Astrocyte (in vitro differentiated cells and primary cell): Measurements from ENCODE around the gene RNF166. TPM values are rescaled to one million over a fixed set of nuclear protein-coding genes. Genes with fewer than 3 reads are reported as not detected.

Source experiments
- DNase-seq: peaks from one replicate; pipeline ENCODE4 v3.0.0-alpha.2; 2010; ENCODE audit warnings: low read depth
- FAIRE-seq: peaks from 2 replicates; lab custom pipeline; 2011; peaks lifted over from hg19 to GRCh38; lab: Jason Lieb, UNC
- H2AFZ ChIP-seq: 2 replicates; pipeline ENCODE4 v1.6.0; 2012; ENCODE audit warnings: low read depth, low read length, inconsistent platforms
- H3K27ac ChIP-seq: 2 replicates; pipeline ENCODE4 v1.5.1; 2011; ENCODE audit warnings: low read depth, low read length, inconsistent platforms
- H3K27me3 ChIP-seq: 2 replicates; pipeline ENCODE4 v1.6.0; 2011; ENCODE audit warnings: low read length, inconsistent platforms; ENCODE audit not compliant: insufficient read depth
- H3K36me3 ChIP-seq: 2 replicates; pipeline ENCODE4 v1.5.1; 2011; ENCODE audit warnings: low read length, inconsistent platforms; ENCODE audit not compliant: insufficient read depth
- H3K4me1 ChIP-seq: 2 replicates; pipeline ENCODE4 v1.5.1; 2011; ENCODE audit warnings: low read length, inconsistent platforms; ENCODE audit not compliant: insufficient read depth
- H3K4me2 ChIP-seq: 2 replicates; pipeline ENCODE4 v1.6.0; 2012; ENCODE audit warnings: low read length, inconsistent platforms
- H3K4me3 ChIP-seq: 2 replicates; pipeline ENCODE4 v1.5.1; 2011; ENCODE audit warnings: low read depth, mild to moderate bottlenecking, low read length, inconsistent platforms; ENCODE audit not compliant: insufficient read depth
- H3K79me2 ChIP-seq: 2 replicates; pipeline ENCODE4 v1.6.0; 2012; ENCODE audit warnings: mild to moderate bottlenecking, low read length, inconsistent platforms; ENCODE audit not compliant: insufficient read depth
- H3K9ac ChIP-seq: 2 replicates; pipeline ENCODE4 v1.6.0; 2012; ENCODE audit warnings: mild to moderate bottlenecking, low read length, inconsistent platforms
- H3K9me3 ChIP-seq: 2 replicates; pipeline ENCODE4 v1.5.1; 2012; ENCODE audit warnings: low read depth, mild to moderate bottlenecking, low read length, inconsistent platforms; ENCODE audit not compliant: insufficient read depth
- H4K20me1 ChIP-seq: 2 replicates; pipeline ENCODE4 v1.6.0; 2012; ENCODE audit warnings: low read length, inconsistent platforms; ENCODE audit not compliant: insufficient read depth
- H3K27ac Mint-ChIP-seq: one replicate; pipeline ENCODE4 v1.8.0; 2021; ENCODE audit warnings: mild to moderate bottlenecking, mixed read lengths; ENCODE audit not compliant: unreplicated experiment
- H3K27me3 Mint-ChIP-seq: one replicate; pipeline ENCODE4 v1.8.0; 2021; ENCODE audit warnings: low read depth, mixed read lengths; ENCODE audit not compliant: unreplicated experiment
- H3K36me3 Mint-ChIP-seq: one replicate; pipeline ENCODE4 v1.8.0; 2021; ENCODE audit warnings: low read depth, mixed read lengths; ENCODE audit not compliant: unreplicated experiment
- H3K4me1 Mint-ChIP-seq: one replicate; pipeline ENCODE4 v1.8.0; 2021; ENCODE audit warnings: low read depth, mixed read lengths; ENCODE audit not compliant: unreplicated experiment
- H3K4me3 Mint-ChIP-seq: one replicate; pipeline ENCODE4 v1.8.0; 2021; ENCODE audit warnings: mild to moderate bottlenecking, moderate library complexity, mixed read lengths; ENCODE audit not compliant: unreplicated experiment
- H3K9me3 Mint-ChIP-seq: one replicate; pipeline ENCODE4 v1.8.0; 2021; ENCODE audit warnings: mild to moderate bottlenecking, mixed read lengths; ENCODE audit not compliant: unreplicated experiment
- CTCF ChIP-seq: IDR thresholded peaks from 2 replicates; pipeline ENCODE4 v1.5.1; 2011; ENCODE audit warnings: low read depth, mild to moderate bottlenecking, inconsistent platforms, low read length, moderate library complexity; ENCODE audit not compliant: insufficient read depth
- EZH2 ChIP-seq: IDR thresholded peaks from 2 replicates; pipeline ENCODE4 v1.6.1; 2012; ENCODE audit warnings: mild to moderate bottlenecking, low read length, inconsistent platforms; ENCODE audit not compliant: insufficient read depth
- total RNA-seq: library from RNA; stranded (reverse); gene quantifications from 2 replicates; pipeline ENCODE4 v1.2.1, GENCODE V29; 2021

RNF166 gene
- total RNA-seq, 1 donor from 2014 or later = 15.4 TPM

DNA sequence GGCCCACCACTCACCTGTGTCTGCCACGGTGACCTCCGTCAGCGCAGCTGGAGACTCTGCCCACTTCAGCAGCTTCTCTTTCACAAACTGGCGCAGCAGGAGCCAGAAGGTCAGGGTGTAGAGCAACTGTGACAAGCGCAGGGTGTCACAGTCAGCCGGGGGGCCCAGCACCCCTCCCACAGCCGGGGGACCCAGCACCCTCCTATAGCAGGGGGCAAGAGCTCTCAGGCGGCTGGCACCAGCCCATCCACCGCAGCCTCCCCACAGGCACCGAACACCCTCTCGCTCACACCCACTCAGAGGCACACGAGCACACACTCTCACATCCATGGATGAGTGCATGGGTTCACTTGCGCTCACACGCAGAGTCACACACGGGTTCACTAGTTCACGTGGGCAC is 28.9 kb upstream of the RNF166 start:
- Mint-ChIP-seq H3K27me3 (no peaks in the 10 kb centered on the region), H3K4me1 (peaks cover 8% of the 10 kb centered on the region), H3K27ac (no peak overlapping the region), H3K4me3 (no peak overlapping the region), H3K9me3 (no peaks in the 10 kb centered on the region), H3K36me3 (peaks cover 3% of the 10 kb centered on the region)
- Histone ChIP-seq H3K9me3 (no peaks in the 10 kb centered on the region), H3K27me3 (no peaks in the 10 kb centered on the region), H3K36me3 (no peaks in the 10 kb centered on the region), H2AFZ (no peak overlapping the region), H3K79me2 (peaks cover 8% of the 10 kb centered on the region), H3K27ac (no peak overlapping the region), H3K9ac (no peak overlapping the region), H3K4me1 (peaks cover 12% of the 10 kb centered on the region), H3K4me3 (no peak overlapping the region), H4K20me1 (peaks cover 77% of the 10 kb centered on the region), H3K4me2 (no peak overlapping the region)
- no peak for TF ChIP-seq CTCF
- no peak for TF ChIP-seq EZH2
- FAIRE-seq (no peak), DNase-seq (no peak)

GRCh38 chr16:88734361-88734728 is 28.1 kb upstream of the RNF166 start:
- H3K27ac Mint-ChIP-seq = no peak overlapping the region

More at GRCh38 chr16:88734361-88734728, 28.1 kb upstream of the RNF166 start:
- TF ChIP-seq CTCF (no peak), EZH2 (no peak)
- no peak for FAIRE-seq
- H3K36me3 Mint-ChIP-seq = peaks cover 5% of the 10 kb centered on the region
- DNase-seq = no peak
- no peak overlapping the region for H3K4me2 ChIP-seq
- no peaks in the 10 kb centered on the region for H3K27me3 ChIP-seq
- no peaks in the 10 kb centered on the region for H3K9me3 ChIP-seq
- H3K79me2 ChIP-seq = peaks cover 11% of the 10 kb centered on the region
- no peak overlapping the region for H3K27ac ChIP-seq
- no peaks in the 10 kb centered on the region for H3K9me3 Mint-ChIP-seq
- no peak overlapping the region for H3K9ac ChIP-seq
- no peak overlapping the region for H2AFZ ChIP-seq
- H3K27me3 Mint-ChIP-seq = no peaks in the 10 kb centered on the region
- no peak overlapping the region for H3K4me3 ChIP-seq
- H3K4me3 Mint-ChIP-seq = no peak overlapping the region
- H4K20me1 ChIP-seq = peaks cover 78% of the 10 kb centered on the region
- H3K36me3 ChIP-seq = no peaks in the 10 kb centered on the region
- H3K4me1 ChIP-seq = peaks cover 12% of the 10 kb centered on the region
- peaks cover 9% of the 10 kb centered on the region for H3K4me1 Mint-ChIP-seq
